Measurements from ENCODE around the gene TUBA3D.
A peak's percentile ranks its signal among the peaks of the same experiment; 100 is the strongest.
"Not testable (repeated sequence)": the region's sequence is repeated elsewhere in the genome, so short reads cannot be mapped to it uniquely, and the experiment has no call there.

Gene TUBA3D

DNA sequence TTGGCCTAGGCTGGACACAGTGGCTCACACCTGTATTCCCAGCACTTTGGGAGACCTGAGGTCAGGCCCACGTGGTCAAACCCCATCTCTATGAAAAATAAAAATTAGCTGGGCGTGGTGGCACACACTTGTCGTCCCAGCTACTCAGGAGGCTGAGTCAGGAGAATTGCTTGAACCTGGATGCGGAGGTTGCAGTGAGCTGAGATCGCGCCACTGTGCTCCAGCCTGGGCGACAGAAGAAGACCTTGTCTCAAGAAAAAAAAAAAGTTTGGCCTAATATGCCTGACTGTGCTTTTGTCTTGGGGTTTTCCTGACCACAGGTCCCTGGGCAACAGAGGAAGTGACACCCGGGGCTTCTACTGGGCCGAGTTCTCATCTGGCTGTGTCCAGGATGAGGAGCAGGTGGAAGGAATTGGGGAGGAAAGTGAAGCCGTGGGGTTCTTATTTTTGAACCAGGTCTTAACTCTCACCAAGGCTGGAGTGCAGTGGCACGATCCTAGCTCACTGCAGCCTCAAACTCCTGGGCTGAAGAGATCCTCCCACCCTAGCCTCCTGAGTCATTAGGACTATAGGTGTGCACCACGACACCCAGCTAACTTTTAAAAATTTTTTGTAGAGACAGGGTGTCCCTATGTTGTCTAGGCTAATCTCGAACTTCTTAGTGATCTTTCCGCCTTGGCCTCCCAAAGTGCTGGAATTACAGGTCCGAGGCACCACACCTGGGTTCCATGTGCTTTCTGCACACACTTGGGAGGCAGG lies 38.7 kb downstream of the TUBA3D start:
- DNase-seq (ENCODE audit: low read depth in 3 of 3, low spot score in 1 of 3) = not testable (repeated sequence)

DNA sequence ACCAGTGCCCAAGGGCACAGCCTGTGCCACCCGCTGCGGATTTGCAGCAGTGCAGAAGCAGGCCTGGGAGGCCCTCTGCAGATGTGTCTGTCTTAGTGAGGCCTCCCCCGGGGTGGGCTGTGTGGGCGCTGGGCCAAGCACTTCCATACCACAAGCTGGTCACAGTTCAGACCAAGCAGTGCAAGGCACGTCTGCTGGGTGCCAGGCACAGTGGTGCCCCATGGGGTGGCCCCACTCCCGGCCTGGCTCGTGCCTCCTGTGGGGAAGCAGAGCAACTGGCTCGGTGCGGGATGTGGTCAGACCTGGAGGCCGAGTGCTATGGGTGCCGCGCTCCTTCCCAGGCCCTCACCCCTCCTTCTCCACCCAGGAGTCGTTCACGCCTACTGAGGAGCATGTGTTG lies 39.3 kb downstream of the TUBA3D start:
- DNase-seq (ENCODE audit: low read depth in 3 of 3, low spot score in 1 of 3) = not testable (repeated sequence)

DNA sequence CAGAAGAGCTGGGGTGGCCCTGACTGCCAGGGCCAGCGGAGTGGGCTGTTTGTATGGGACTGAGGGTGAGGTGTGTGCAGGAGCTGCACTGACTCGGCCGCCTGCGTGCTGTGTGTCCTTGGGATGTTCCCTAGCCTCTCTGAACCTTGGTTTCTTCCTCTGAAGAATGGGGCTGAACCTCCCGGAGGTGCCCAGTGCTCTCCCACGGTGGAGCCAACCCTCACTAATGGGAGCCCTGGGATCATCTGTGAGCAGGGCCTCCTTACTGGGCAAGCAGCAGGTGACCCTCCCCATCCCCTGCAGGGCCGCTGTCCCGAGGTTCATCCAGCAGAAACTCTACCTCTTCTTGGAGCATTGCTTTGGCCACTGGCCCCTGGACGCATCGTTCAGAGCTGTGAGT lies 40.1 kb downstream of the TUBA3D start:
- DNase-seq (ENCODE audit: low read depth in 3 of 3, low spot score in 1 of 3) = no peak

DNA sequence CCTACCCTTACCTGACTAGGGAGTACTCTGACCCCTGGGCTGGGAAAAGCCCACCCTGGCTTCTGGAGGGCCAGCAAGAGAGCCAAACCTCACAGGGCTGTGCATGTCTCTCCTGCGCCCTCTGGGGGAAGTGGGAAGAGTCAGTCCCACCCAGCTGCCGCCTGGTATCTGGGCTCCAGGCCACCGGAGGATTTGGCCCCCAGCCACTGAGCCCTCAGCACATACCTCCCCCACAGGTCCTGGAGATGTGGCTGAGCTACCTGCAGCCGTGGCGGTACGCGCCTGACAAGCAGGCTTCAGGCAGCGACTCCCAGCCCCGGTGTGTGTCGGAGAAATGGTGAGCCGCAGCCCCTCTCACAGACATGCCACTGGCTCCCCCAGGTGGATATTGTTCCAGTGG lies 40.7 kb downstream of the TUBA3D start:
- not testable (repeated sequence) for DNase-seq (ENCODE audit: low read depth in 3 of 3, low spot score in 1 of 3)

DNA sequence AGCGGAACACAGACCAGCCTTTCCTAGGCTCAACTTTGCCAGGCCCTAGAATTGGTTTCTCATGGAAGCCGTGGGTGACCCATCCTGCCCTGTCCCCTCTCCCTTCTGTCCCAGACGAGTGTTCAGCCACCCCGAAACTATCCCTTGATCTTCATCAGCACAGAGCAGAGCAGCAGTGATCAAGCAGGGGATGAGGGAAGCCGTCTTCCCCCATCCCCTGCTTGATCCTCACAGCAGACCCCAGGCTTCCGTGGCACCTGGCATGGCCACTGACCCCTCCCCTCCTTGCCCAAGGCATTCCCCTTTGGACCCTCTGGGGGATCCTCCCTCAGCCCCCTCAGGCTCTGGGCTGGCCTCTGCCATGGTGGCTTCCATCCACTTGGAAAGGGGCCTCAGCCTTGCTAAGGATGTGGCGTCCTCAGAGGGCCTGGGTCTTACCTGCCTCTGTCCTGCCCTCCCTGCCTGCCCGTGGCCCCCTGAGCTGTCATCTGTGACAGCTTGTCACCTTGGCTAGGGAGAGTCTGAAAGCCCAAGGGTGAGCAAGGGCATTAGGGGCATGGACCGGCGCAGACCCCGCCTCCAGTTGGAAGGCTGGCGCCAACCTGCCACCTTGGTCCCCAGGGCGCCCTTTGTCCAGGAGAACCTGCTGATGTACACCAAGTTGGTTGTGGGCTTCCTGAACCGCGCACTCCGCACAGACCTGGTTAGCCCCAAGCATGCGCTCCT lies 41.4 kb downstream of the TUBA3D start:
- no peak for DNase-seq (ENCODE audit: low read depth in 3 of 3, low spot score in 1 of 3)

DNA sequence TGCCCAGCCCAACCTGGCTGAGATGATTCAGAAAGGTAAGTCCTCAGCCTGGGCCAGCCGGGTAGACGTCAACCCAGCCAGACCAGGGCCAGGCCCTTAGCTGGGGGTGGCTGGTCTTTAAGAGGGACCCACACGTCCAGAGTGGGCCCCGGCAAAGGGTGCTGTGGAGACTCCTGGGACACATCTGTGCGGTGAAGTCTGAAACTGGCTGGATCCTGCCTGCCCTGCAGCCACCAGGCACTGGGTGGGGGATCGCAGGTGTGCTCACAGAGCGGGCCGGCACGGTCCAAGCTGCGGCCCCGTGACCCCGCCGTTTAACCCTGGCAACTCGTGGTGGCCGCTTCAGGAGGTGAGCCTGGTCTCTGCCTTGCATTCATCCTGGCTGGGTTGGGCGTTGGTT lies 41.9 kb downstream of the TUBA3D start:
- DNase-seq (ENCODE audit: low read depth in 3 of 3, low spot score in 1 of 3) = not testable (repeated sequence)

DNA sequence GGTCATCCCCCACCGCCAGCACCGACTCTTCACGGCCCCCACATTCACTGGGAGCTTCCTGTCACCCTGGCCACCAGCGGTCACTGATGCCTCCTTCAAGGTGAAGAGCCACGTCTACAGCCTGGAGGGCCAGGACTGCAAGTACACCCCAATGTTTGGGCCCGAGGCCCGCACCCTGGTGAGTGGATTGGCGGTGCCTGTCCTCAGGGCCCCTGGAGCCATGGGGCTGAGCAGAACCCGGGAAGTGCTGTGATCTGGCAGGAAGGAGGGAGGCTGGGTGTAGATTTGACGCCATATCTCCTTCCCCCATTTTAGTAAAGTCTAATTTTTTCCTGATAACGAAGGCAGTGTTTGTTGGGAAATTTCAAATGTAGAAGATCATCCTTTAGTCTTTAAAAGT lies 42.6 kb downstream of the TUBA3D start:
- DNase-seq (ENCODE audit: low read depth in 3 of 3, low spot score in 1 of 3) = not testable (repeated sequence)

DNA sequence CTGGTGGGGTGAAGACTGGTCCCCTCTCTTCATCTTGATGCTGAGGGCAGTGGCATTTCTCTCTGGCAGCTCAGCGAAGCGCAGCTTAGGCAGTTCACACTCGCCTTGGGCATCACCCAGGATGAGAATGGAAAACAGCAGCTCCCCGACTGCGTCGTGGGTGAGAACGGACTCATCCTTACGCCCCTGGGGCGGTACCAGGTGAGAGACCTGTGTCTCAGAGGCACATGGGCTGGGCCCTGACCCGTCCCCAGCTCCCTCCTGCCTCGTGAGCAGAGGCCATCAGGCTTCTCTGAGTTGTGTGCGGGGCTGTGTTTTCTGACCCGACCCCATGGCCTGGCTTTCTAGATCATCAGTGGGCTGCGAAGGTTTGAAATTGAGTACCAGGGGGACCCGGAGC lies 43.5 kb downstream of the TUBA3D start:
- DNase-seq (ENCODE audit: low read depth in 3 of 3, low spot score in 1 of 3) = no peak

DNA sequence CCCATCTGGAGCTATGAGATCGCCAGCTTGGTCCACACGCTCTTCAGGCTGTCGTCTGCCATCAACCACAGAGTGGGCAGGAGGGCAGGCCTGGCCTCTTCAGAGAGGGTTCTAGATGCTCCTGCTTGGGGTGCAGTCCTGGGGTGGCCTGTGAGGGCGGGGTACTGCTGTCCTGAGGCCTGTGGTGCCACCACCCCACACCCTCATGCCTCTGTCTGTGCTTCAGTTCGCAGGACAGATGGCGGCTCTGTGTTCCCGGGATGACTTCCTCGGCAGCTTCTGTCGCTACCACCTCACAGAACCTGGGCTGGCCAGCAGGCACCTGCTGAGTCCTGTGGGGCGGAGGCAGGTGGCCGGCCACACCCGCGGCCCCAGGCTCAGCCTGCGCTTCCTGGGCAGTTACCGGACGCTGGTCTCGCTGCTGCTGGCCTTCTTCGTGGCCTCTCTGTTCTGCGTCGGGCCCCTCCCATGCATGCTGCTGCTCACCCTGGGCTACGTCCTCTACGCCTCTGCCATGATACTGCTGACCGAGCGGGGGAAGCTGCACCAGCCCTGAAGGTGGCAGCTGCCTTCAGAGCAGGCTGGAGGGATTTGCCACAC lies 44.1 kb downstream of the TUBA3D start:
- DNase-seq (ENCODE audit: low read depth in 3 of 3, low spot score in 1 of 3) = not testable (repeated sequence)

DNA sequence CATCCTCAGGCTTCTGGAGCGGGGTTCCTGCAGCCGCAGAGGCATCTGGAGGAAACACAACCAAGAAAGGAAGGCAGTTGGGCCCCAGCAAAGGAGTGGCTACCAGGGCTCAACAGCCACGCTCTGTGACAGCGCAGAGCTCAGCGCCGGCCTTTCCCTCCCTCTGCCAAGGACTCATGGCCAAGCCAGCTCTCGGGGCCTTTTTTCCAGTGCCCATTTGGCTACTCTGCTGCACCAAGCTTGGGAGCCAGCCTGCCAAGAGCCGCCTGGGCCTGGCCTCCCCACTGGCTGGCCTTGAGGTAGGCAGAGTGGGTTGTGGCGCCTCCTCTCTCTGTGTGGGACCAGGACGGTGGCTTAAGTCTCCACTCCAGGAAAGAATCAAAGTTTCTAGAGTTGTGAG lies 44.6 kb downstream of the TUBA3D start:
- no peak for DNase-seq (ENCODE audit: low read depth in 3 of 3, low spot score in 1 of 3)

DNA sequence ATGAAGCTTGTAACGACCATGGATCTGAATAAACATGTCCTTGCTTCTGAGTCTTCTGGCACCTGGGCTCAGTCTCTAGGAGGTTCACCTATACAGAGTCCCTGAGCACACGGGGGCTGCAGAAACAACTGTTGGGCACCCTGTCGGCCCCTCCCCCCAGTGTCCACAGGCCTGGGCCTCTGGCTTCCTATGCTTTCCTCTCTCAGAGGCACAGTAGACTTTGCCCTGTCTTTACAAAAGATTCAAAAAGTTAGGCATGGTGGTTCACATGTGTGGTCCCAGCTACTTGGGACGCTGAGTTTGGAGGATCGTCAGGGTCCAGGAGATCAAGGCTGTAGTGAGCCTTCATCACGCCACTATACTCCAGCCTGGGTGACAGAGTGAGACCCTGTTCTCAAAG lies 45.6 kb downstream of the TUBA3D start:
- DNase-seq (ENCODE audit: low read depth in 3 of 3, low spot score in 1 of 3) = not testable (repeated sequence)

DNA sequence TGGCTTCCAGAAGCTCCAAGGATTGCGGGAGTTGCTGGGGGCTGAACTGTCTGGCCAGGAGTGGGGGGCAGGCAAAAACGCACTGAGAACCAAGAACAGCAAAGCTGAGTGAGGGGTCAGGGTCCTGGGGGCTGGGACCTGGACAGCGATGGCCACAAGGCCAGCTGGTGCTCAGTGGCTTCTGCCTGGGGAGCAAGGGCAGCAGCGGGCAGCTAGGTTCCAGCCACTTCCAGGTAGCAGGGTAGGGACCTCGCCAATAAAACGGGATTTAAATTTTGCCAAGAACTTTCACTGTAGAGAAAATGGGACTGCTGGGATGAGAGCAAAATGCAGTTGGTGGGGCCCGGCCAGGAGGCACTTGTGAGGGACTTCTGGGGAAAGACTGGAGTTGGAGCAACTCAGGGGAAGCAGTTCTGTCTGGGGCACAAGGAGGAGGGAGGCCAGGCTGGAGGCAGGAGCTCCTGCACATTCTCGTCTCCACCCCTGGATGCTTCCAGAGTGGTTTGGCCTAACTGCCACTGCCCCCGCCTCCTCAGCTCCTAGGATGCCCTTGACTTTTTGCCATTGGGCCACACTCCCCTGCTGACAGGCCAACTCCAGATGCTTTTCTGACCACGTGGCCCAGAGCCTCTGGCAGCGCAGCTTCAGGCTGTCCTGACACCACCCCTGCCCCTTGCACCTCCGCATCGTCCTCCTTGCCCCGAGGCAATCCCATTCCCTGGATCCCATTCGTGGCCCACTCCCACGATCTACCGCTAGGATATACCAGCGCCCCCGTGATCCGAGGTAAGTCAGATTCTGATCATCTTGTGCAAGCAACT lies 46.3 kb downstream of the TUBA3D start:
- DNase-seq (ENCODE audit: low read depth in 3 of 3, low spot score in 1 of 3) = no peak

DNA sequence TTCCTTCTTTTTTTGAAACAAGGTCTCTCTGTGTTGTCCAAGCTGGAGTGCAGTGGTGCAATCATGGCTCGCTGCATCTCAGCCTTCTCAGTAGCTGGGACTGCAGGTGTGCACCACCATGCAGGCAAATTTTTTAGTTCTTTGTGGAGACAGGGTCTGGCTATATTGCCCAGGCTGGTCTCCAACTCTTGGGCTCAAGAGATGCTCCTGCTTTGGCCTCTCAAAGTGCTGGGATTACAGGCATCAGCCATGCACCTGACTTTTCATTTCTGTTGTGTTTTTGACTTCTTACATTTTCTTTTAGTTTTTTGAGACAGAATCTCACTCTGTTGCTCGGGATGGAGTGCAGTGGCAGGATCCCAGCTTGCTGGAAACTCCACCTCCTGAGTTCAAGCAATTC lies 49.3 kb downstream of the TUBA3D start:
- not testable (repeated sequence) for DNase-seq (ENCODE audit: low read depth in 3 of 3, low spot score in 1 of 3)

DNA sequence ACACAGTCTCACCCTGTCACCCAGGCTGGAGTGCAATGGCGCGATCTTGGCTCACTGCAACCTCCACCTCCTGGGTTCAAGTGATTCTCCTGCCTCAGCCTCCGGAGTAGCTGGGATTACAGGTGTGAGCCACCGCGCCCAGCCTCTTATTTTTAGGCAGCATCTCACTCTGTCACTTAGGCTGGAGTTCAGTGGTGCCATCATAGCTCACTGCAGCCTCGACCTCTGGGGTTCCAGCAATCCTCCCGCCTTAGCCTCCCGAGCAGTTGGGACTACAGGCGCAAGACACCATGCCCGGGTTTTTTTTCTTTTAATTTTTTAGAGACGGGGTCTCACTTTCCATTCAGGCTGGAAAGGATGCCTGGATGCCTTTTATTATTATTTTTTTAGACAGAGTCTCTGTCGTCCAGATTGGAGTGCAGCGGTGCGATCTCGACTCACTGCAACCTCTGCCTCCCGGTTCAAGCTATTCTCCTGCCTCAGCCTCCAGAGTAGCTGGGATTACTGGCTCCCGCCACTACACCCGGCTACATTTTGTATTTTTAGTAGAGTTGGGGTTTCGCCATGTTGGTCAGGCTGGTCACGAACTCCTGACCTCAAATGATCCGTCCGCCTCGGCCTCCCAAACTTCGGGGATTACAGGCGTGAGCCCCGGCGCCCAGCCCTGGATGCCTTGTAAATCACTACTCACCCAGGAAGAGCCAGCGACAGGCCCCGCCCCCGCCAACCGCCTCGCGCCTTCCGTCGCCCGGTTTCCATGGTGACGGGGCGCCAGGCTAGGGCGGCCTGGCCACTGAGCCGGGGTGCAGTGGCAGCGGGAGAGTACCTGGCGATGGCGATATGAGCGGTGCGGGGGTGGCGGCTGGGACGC lies 51.4 kb downstream of the TUBA3D start, which contains the start of gene CCDC74A:
CCDC74A (plus strand) TSS at position 758 of the 871 bp plus-strand sequence; CDS start at position 841, 83 bp downstream.
- peak; percentile 51 to 68 (median 60) for DNase-seq (ENCODE audit: low read depth in 3 of 3, low spot score in 1 of 3)

DNA sequence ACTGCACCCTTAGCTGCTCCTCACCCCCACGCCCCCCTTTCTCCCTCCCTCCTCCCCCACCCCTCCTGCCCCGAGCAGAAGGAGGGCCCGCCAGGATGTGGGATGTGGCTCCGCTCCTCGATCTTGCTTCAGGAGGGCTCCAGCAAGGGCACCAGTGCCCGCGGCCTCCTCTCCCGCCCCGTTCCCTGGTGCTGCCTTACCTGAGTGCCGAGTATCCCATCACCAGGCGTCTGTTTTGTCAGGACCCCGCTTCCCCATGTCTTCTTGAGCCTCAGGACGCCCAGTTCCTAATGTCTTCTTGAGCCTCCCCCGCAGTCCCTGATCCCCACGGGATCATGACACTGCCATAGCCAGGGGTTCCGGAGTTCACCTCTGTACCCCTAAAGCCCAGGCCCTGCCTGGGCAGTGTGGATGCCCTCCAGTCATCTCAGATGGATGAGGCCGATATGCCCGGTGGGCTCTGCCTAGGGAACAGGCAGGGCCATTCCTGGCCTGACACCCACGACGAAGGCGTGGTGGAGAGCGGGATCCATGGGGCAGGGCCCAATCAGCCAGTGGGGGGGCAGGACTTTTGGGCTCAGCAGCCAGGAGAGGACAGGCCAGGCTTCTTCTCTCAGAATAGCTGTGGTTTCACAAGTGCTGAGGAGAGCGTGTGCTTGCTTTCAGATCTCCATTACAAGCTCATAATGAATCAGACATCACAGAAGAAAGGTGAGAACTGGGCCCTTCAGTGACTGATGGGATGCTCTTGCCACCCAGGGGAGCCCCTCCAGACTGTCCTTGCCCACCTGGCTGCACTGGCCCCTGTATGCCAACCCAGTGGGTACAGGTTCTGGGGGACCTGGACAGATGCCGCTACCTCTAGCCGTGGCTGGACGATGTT lies 53.3 kb downstream of the TUBA3D start:
- DNase-seq (ENCODE audit: low read depth in 3 of 3, low spot score in 1 of 3) = not testable (repeated sequence)

DNA sequence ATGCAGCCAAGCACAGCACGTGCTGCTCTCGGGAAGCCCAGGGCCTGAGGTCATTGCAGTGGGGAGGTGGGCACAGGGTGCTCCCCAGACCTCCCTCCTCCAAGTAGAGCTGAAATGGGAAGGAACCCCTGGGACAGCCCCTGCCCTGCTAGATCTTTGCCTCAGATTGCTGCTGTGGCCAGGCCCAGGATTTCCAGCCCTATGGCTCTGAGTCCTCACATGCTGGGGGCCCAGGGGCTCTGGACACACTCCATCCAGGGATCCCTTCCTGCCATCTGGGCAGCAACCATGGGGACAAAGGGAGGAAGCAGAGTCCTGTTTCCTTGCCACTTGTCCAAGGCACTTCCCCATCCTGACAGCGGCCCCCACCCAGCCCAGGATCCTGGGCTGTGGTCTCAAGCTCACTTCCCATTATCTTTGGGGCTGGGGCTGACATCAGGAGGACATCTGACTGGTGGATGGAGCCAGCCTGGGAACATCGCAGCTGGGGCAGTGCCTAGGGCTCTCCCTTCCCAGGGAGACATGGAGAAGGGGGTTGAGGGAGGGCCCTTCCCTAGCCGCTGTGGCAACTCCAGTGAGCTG lies 54.0 kb downstream of the TUBA3D start:
- not testable (repeated sequence) for DNase-seq (ENCODE audit: low read depth in 3 of 3, low spot score in 1 of 3)

DNA sequence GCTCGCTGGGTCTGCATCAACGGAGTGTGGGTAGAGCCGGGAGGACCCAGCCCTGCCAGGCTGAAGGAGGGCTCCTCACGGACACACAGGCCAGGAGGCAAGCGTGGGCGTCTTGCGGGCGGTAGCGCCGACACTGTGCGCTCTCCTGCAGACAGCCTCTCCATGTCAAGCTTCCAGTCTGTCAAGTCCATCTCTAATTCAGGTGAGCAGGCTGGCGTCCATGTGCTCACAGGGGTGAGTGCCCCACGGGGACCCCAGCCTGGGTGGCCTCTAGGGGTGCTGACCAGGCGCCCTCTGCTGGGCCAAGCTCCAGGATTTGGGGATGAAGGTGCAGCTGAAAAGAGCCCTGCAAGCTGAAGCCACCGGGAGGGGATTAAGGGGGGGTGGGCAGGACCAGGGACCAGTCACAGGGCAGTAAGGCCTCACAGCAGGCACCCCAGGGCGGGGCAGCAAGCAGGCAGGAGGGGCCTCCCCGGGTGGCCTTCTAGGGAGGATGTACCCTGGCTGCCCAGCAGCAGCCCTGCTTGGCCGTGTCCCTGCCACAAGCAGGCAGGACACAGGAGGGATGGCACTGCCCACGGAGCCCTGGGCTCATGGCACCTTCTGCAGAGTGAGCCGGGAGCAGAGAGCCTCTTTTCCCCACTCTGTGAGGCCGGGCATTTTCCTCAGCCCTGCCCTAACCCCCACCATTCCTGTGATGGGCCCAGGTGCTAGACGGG lies 54.9 kb downstream of the TUBA3D start:
- DNase-seq (ENCODE audit: low read depth in 3 of 3, low spot score in 1 of 3) = not testable (repeated sequence)

DNA sequence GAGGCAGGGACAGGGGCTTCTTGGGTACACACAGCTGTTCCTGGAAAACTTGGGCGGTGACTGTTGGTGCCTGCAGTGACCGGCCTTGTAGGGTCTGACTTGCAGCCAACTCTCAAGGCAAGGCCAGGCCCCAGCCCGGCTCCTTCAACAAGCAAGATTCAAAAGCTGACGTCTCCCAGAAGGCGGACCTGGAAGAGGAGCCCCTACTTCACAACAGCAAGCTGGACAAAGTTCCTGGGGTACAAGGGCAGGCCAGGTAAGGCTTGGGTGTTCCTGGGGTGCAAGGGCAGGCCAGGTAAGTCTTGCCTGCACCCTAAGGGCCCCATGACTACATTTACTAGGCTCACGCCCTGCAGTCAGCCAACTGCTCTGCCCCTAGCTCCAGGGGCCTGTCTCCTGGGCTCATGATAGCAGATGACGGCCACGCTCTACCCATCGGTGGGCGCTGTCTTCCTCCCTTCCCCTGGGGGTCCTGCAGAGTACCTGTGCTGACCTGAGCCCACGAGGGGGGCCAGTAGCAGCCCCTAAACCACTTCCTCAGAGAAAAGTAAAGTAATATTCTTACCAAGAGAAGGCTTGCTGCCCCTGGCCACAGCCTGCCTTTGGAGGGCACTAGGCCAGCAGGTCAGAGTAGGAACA lies 55.7 kb downstream of the TUBA3D start:
- DNase-seq (ENCODE audit: low read depth in 3 of 3, low spot score in 1 of 3) = not testable (repeated sequence)

Measured in stimulated activated CD4-positive, alpha-beta T cell treated with anti-CD3 and anti-CD28 coated beads, TNF-alpha, amount 100 ng/mL, for 1 hour (primary cell).